Gastroesophageal sphincter (tissue), 4 donors: Measurements from ENCODE around the gene ACP3. TPM values are rescaled to one million over a fixed set of nuclear protein-coding genes. Genes with fewer than 3 reads are reported as not detected.

Experiments used
- ATAC-seq: fragments of 150-250 bp; one replicate; pipeline ENCODE4 v1.9.1; 2016; ENCODE audit warnings: mild to moderate bottlenecking, moderate library complexity
- H3K27ac ChIP-seq, 4 donors: fragments of 200-600 bp; sonication (generic) in 3 of 4; 1 replicate in 3 of 4; 2 replicates in 1 of 4; pipeline ENCODE4 v1.5.1; 2016 to 2019
- H3K27me3 ChIP-seq: fragments of 200-600 bp; sonication (generic); one replicate; pipeline ENCODE4 v1.5.1; 2019
- H3K36me3 ChIP-seq, 2 donors: fragments of 200-600 bp; sonication (generic); one replicate each; pipeline ENCODE4 v1.5.1; 2019; ENCODE audit warnings: control low read depth in 1 of 2
- H3K4me1 ChIP-seq, 3 donors: fragments of 200-600 bp; sonication (generic); 1 replicate in 2 of 3; 2 replicates in 1 of 3; pipeline ENCODE4 v1.5.1; 2016 to 2019; ENCODE audit warnings: control low read depth in 2 of 3
- H3K4me3 ChIP-seq, 2 donors: fragments of 200-600 bp; sonication (generic); one replicate each; pipeline ENCODE4 v1.5.1; 2019; ENCODE audit warnings: mild to moderate bottlenecking in 1 of 2, moderate library complexity in 1 of 2
- H3K9me3 ChIP-seq, 3 donors: fragments of 200-600 bp; sonication (generic); one replicate each; pipeline ENCODE4 v1.5.1; 2017 to 2019; ENCODE audit warnings: control low read depth in 2 of 3
- CTCF ChIP-seq, 4 experiments: fragments of 200-600 bp in 2 of 4; fragments of 450-650 bp in 2 of 4; sonication (generic) in 1 of 4; IDR thresholded peaks; one replicate each; pipeline ENCODE4 v1.5.1; 2017 to 2019; ENCODE audit warnings: antibody characterized with exemption in 4 of 4, mild to moderate bottlenecking in 2 of 4, moderate library complexity in 2 of 4
- EP300 ChIP-seq: sonication (generic); formaldehyde crosslinking; IDR thresholded peaks from one replicate; pipeline ENCODE4 v1.6.1; 2017; ENCODE audit warnings: antibody characterized with exemption, mild to moderate bottlenecking
- POLR2A ChIP-seq, 2 donors: fragments of 450-650 bp; IDR thresholded peaks; one replicate each; pipeline ENCODE4 v1.6.1; 2017; ENCODE audit warnings: antibody characterized with exemption in 2 of 2, mild to moderate bottlenecking in 2 of 2, moderate library complexity in 1 of 2
- POLR2AphosphoS5 ChIP-seq: sonication (generic); formaldehyde crosslinking; IDR thresholded peaks from one replicate; pipeline ENCODE4 v1.6.1; 2017; ENCODE audit warnings: antibody characterized with exemption
- WGBS, 2 donors: methylation state at CpG; one replicate each; pipeline ENCODE4 v1.1.5; 2018; ENCODE audit warnings: low coverage in 1 of 2; 5-methylcytosine and 5-hydroxymethylcytosine counted together
- total RNA-seq, 4 donors: library from RNA; depleted of rRNA; stranded (reverse); fragments of >200 nt; gene quantifications; one replicate each; pipeline ENCODE4 v1.1.0, GENCODE V29; 2016

ACP3 gene
- total RNA-seq, 4 donors from 2014 or later = 1.1 to 3.5 (median 2.1) TPM

GRCh38 chr3:132342610-132343009, 25.4 kb downstream of the ACP3 start:
- TF ChIP-seq POLR2AphosphoS5 (no peak), CTCF (IDR thresholded peaks at IDR 0.05) (no peak), POLR2A (IDR thresholded peaks at IDR 0.05) (no peak), EP300 (no peak)
- WGBS, 2 donors = 71 to 83% methylated on average over 2 of the region's 2 CpGs

GRCh38 chr3:132343018-132343612, 25.9 kb downstream of the ACP3 start:
- H3K4me1 ChIP-seq = peaks cover 0 to 3% (median 0%) of the 10 kb centered on the region in 3 donors
- H3K4me3 ChIP-seq = no peak overlapping the region
- 1 to 3% methylated on average over 5 to 6 of the region's 6 CpGs for WGBS, 2 donors
- H3K27ac ChIP-seq = no peak overlapping the region
- H3K27me3 ChIP-seq = no peaks in the 10 kb centered on the region
- no peak for TF ChIP-seq EP300
- TF ChIP-seq CTCF (IDR thresholded peaks at IDR 0.05) = peak; percentile 50 to 77 (median 75)
- TF ChIP-seq POLR2AphosphoS5 = no peak
- TF ChIP-seq POLR2A (IDR thresholded peaks at IDR 0.05) = no peak
- peak; percentile 57 for ATAC-seq
- no peaks in the 10 kb centered on the region for H3K9me3 ChIP-seq
- no peaks in the 10 kb centered on the region for H3K36me3 ChIP-seq

More at GRCh38 chr3:132342610-132343009, 25.4 kb downstream of the ACP3 start:
- Histone ChIP-seq H3K27ac (no peak overlapping the region), H3K36me3 (no peaks in the 10 kb centered on the region), H3K9me3 (no peaks in the 10 kb centered on the region), H3K4me3 (no peak overlapping the region), H3K4me1 (peaks cover 0 to 3% (median 0%) of the 10 kb centered on the region in 3 donors), H3K27me3 (no peaks in the 10 kb centered on the region)
- no peak for ATAC-seq

- no peak for TF ChIP-seq EP300
- TF ChIP-seq POLR2AphosphoS5 = no peak
- no peak for TF ChIP-seq CTCF (IDR thresholded peaks at IDR 0.05)
- no peak for TF ChIP-seq POLR2A (IDR thresholded peaks at IDR 0.05)
- H3K27ac ChIP-seq = no peak overlapping the region
- peaks cover 0 to 3% (median 0%) of the 10 kb centered on the region in 3 donors for H3K4me1 ChIP-seq
- ATAC-seq = no peak
- H3K9me3 ChIP-seq = no peaks in the 10 kb centered on the region
- no peak overlapping the region for H3K4me3 ChIP-seq
- H3K27me3 ChIP-seq = no peaks in the 10 kb centered on the region
- H3K36me3 ChIP-seq = no peaks in the 10 kb centered on the region
These were observed 27.6 kb downstream of the ACP3 start for GRCh38 chr3:132344666-132345280.

GRCh38 chr3:132346841-132347736, 29.9 kb downstream of the ACP3 start:
- no peaks in the 10 kb centered on the region for H3K9me3 ChIP-seq
- ATAC-seq = peak; percentile 16
- no peak overlapping the region for H3K27ac ChIP-seq
- WGBS, 2 donors = 69 to 74% methylated on average over 3 to 5 of the region's 5 CpGs
- peaks cover 0 to 3% (median 0%) of the 10 kb centered on the region in 3 donors for H3K4me1 ChIP-seq
- H3K27me3 ChIP-seq = no peaks in the 10 kb centered on the region
- H3K4me3 ChIP-seq = no peak overlapping the region
- no peak for TF ChIP-seq POLR2AphosphoS5
- no peak for TF ChIP-seq POLR2A (IDR thresholded peaks at IDR 0.05)
- no peak for TF ChIP-seq CTCF (IDR thresholded peaks at IDR 0.05)
- TF ChIP-seq EP300 = no peak
- H3K36me3 ChIP-seq = no peaks in the 10 kb centered on the region
